ENCODE results near the gene DIMT1. TPM values are rescaled to one million over a fixed set of nuclear protein-coding genes. Genes with fewer than 3 reads are reported as not detected.

The DIMT1 gene
- total RNA-seq, 4 donors from 2014 or later: 13.5 to 28.3 (median 21.4) TPM

- TF ChIP-seq CTCF (IDR thresholded peaks at IDR 0.05 in 4 of 5, conservative IDR thresholded peaks at IDR 0.05 in 1 of 5): no peak
- no peak for TF ChIP-seq POLR2A (IDR thresholded peaks at IDR 0.05)
- Histone ChIP-seq H3K4me3 (peak overlapping the region in 3 of 4 donors; percentile 5 to 27 (median 5)), H3K27me3 (no peaks in the 10 kb centered on the region), H3K27ac (peak overlapping the region; percentile 54 to 84 (median 60)), H3K4me1 (peaks cover 26 to 34% of the 10 kb centered on the region in 2 donors), H3K9me3 (no peaks in the 10 kb centered on the region), H3K36me3 (no peaks in the 10 kb centered on the region)
- intact Hi-C loops (cut with DNase I; ENCODE audit: low total_unique reads): no loop called here
- DNase-seq (peak; percentile 38 to 56), ATAC-seq (peak; percentile 84)
- in situ Hi-C loops (cut with MboI; ENCODE audit: low sequenced_read_pairs in 4 of 4): no loop called here
Measured at GRCh38 chr5:62431735-62432620, 28.3 kb upstream of the DIMT1 start.

DNA sequence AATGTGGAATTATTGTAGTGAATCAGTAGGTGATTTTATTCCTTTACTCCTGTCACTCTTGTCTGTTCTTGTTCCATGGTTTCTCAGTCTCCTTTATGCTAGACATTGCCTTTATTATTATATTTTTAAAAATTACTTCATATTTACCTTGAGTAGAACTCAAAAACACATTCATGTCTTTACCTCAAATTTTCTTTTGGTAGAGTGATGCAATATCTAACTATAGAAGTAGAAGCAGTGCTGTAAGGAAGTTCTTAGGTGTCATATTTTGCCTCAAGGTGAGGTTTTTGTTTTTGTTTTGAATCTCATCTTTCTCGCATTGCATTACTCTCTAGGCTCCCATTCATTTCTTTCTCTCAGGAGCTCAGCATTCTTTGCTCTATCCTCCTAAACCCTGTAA, 21.1 kb upstream of the DIMT1 start:
- Histone ChIP-seq H3K27ac (no peak overlapping the region), H3K27me3 (no peaks in the 10 kb centered on the region), H3K36me3 (no peaks in the 10 kb centered on the region), H3K9me3 (no peaks in the 10 kb centered on the region), H3K4me3 (no peak overlapping the region), H3K4me1 (peaks cover 0 to 2% of the 10 kb centered on the region in 2 donors)
- TF ChIP-seq CTCF (IDR thresholded peaks at IDR 0.05 in 4 of 5, conservative IDR thresholded peaks at IDR 0.05 in 1 of 5) (no peak), POLR2A (IDR thresholded peaks at IDR 0.05) (no peak)
- in situ Hi-C loops (cut with MboI; ENCODE audit: low sequenced_read_pairs in 4 of 4) (no loop called here), intact Hi-C loops (cut with DNase I; ENCODE audit: low total_unique reads) (no loop called here)
- ATAC-seq (no peak), DNase-seq (no peak)

DNA sequence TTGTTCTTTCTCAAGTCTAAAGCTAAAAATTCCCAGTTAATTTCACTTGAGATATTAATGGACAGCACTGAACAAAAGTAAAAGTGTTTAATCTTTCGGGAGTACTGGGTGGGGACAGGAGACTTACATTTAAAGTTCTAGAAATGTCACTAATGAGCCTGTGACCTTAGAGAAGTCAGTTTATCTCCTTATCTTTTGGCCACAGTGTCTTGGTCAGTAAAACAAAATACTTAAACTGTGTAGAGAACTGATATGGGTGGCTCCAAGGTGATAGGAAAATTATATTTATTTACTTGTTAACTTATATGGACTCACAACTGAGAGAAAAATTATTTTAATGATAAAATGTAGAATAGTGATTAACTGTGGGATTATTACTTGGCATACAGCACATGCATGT, 17.7 kb upstream of the DIMT1 start:
- no peak for DNase-seq
- intact Hi-C loops (cut with DNase I; ENCODE audit: low total_unique reads): no loop called here
- Histone ChIP-seq H3K27ac (no peak overlapping the region), H3K27me3 (no peaks in the 10 kb centered on the region), H3K4me1 (peaks cover 9 to 17% of the 10 kb centered on the region in 2 donors), H3K36me3 (no peaks in the 10 kb centered on the region), H3K4me3 (no peak overlapping the region), H3K9me3 (no peaks in the 10 kb centered on the region)
- no peak for TF ChIP-seq CTCF (IDR thresholded peaks at IDR 0.05 in 4 of 5, conservative IDR thresholded peaks at IDR 0.05 in 1 of 5)
- no peak for TF ChIP-seq POLR2A (IDR thresholded peaks at IDR 0.05)
- in situ Hi-C loops (cut with MboI; ENCODE audit: low sequenced_read_pairs in 4 of 4): no loop called here
- ATAC-seq: no peak

GRCh38 chr5:62419609-62420008, 15.9 kb upstream of the DIMT1 start:
- in situ Hi-C loops (cut with MboI; ENCODE audit: low sequenced_read_pairs in 4 of 4): no loop called here
- Histone ChIP-seq H3K4me3 (no peak overlapping the region), H3K9me3 (no peaks in the 10 kb centered on the region), H3K27me3 (no peaks in the 10 kb centered on the region), H3K36me3 (no peaks in the 10 kb centered on the region), H3K27ac (no peak overlapping the region), H3K4me1 (peaks cover 9 to 17% of the 10 kb centered on the region in 2 donors)
- intact Hi-C loops (cut with DNase I; ENCODE audit: low total_unique reads): no loop called here
- TF ChIP-seq POLR2A (IDR thresholded peaks at IDR 0.05) (no peak), CTCF (IDR thresholded peaks at IDR 0.05 in 4 of 5, conservative IDR thresholded peaks at IDR 0.05 in 1 of 5) (no peak)
- DNase-seq (no peak), ATAC-seq (no peak)

All from gastrocnemius medialis (tissue), 4 donors.